K562 treated with DMSO at 1 percent for 24 hours (cell line): ENCODE data around the gene MAGEB4. TPM values are rescaled to one million over a fixed set of nuclear protein-coding genes. Genes with fewer than 3 reads are reported as not detected.

Source experiments
- total RNA-seq: library from RNA; unstranded; fragments of 300-600 nt; gene quantifications from 2 replicates; pipeline ENCODE4 v1.2.3, GENCODE V29; 2022; ENCODE audit warnings: low read depth; ENCODE audit not compliant: insufficient read depth

MAGEB4 gene
- not detected in 2 replicates for total RNA-seq

GRCh38 chrX:30241724-30242415, at the start of gene MAGEB4:
TSS of gene MAGEB4 (plus strand) at chrX:30242000. CDS start at chrX:30242136, 136 bp downstream.

GRCh38 chrX:30215357-30215843, 26.4 kb upstream of the MAGEB4 start, which contains the start of gene MAGEB2:
TSS of gene MAGEB2 (plus strand) at chrX:30215563. CDS start at chrX:30218581, 3,018 bp downstream.

GRCh38 chrX:30230395-30230794, 11.4 kb upstream of the MAGEB4 start, which contains the start of gene MAGEB3:
TSS of gene MAGEB3 (plus strand) at chrX:30230657. CDS start at chrX:30235925, 5,268 bp downstream.

GRCh38 chrX:30246769-30247489, 5.1 kb downstream of the MAGEB4 start, which contains the start of gene MAGEB1:
TSS of gene MAGEB1 (plus strand) at chrX:30247146. CDS start at chrX:30250494, 3,348 bp downstream.

Other genes starting within 250 kb of the MAGEB4 start
- 104 and 109 TPM in 2 replicates for gene MAGEB2, start 26.4 kb upstream of the MAGEB4 start, total RNA-seq
- gene MAGEB3, start 11.3 kb upstream of the MAGEB4 start, total RNA-seq, result not detected in 2 replicates
- 34.1 and 41.2 TPM in 2 replicates for gene MAGEB1, start 5.1 kb downstream of the MAGEB4 start, total RNA-seq
- gene NR0B1, start 67.4 kb downstream of the MAGEB4 start, total RNA-seq, result not detected in 2 replicates